K562 (cell line): ENCODE results near the gene ARMH4. TPM values are rescaled to one million over a fixed set of nuclear protein-coding genes. Genes with fewer than 3 reads are reported as not detected.

Source experiments
- POLR2H ChIP-seq: IDR thresholded peaks from 2 replicates; pipeline ENCODE4 v1.6.1; 2016; ENCODE audit warnings: missing genetic modification characterization, low read depth, mild to moderate bottlenecking, control low read depth, missing compliant biosample characterization, moderate library complexity
- SPI1 ChIP-seq: IDR thresholded peaks from 2 replicates; pipeline ENCODE4 v1.6.1; 2011; ENCODE audit warnings: low read depth, low read length, control low read depth, borderline replicate concordance
- ZNF197 ChIP-seq: fragments of 200-800 bp; sonication (Bioruptor generic); IDR thresholded peaks from 2 replicates; pipeline ENCODE4 v1.6.1; 2016; ENCODE audit warnings: low read depth, missing genetic modification characterization, missing compliant biosample characterization
- polyA plus RNA-seq, 8 experiments: library from polyadenylated mRNA; depleted of rRNA in 4 of 8; stranded (reverse) in 5 of 8; unstranded in 3 of 8; fragments of >200 nt; fragmentation: Nextera tagmentation in 2 of 8; fragmentation: Illumina TruSeq in 1 of 8; extraction: Ambion mirVana in 2 of 8; extraction: Trizol in 1 of 8; gene quantifications; 2 replicates each; pipeline versions ENCODE4 v1.2.1 to v1.2.3, GENCODE V29; 2011 to 2014; ENCODE audit warnings: inconsistent platforms in 1 of 8, missing spikeins in 1 of 8
- total RNA-seq, 7 experiments: library from RNA; depleted of rRNA in 6 of 7; stranded (reverse); fragments of >200 nt in 6 of 7; fragmentation: Illumina TruSeq in 2 of 7; extraction: Trizol in 2 of 7; gene quantifications; 2 replicates each; pipeline versions ENCODE4 v1.2.1 to v1.2.3, GENCODE V29; 2011 to 2021; ENCODE audit warnings: low replicate concordance in 1 of 7
- TF ChIP-seq, protein P1 (sequence below): fragments of 450-650 bp; IDR thresholded peaks from 2 replicates; pipeline ENCODE4 v1.6.1; 2016; ENCODE audit warnings: mild to moderate bottlenecking, moderate library complexity

ARMH4 gene
- total and polyA plus RNA-seq, 9 of the 15 experiments (the other 6 are each of a cell fraction or from before 2014, with no cell fraction given): 0.06 to 0.98 (median 0.07) TPM; not detected in 2

DNA sequence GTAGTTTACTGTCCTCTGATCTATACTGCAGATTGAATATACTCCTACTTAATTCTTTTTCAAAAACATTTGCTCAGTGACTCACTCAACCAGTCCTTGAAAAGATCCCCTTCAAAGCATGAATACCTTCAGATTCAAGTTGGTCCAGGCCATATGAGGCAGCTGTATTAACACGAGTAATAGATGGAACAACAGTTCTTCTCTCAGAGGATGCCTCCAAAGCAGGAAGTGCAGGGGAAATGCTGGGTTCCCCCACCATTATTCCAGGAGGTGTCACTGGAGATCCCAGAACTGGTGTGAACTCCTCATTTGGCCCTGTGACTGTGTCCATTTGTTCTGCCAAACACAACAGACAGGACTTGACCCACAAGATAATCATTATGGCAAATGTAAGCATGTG, 20.6 kb downstream of the ARMH4 start (continued):
- TF ChIP-seq, protein P1, sequence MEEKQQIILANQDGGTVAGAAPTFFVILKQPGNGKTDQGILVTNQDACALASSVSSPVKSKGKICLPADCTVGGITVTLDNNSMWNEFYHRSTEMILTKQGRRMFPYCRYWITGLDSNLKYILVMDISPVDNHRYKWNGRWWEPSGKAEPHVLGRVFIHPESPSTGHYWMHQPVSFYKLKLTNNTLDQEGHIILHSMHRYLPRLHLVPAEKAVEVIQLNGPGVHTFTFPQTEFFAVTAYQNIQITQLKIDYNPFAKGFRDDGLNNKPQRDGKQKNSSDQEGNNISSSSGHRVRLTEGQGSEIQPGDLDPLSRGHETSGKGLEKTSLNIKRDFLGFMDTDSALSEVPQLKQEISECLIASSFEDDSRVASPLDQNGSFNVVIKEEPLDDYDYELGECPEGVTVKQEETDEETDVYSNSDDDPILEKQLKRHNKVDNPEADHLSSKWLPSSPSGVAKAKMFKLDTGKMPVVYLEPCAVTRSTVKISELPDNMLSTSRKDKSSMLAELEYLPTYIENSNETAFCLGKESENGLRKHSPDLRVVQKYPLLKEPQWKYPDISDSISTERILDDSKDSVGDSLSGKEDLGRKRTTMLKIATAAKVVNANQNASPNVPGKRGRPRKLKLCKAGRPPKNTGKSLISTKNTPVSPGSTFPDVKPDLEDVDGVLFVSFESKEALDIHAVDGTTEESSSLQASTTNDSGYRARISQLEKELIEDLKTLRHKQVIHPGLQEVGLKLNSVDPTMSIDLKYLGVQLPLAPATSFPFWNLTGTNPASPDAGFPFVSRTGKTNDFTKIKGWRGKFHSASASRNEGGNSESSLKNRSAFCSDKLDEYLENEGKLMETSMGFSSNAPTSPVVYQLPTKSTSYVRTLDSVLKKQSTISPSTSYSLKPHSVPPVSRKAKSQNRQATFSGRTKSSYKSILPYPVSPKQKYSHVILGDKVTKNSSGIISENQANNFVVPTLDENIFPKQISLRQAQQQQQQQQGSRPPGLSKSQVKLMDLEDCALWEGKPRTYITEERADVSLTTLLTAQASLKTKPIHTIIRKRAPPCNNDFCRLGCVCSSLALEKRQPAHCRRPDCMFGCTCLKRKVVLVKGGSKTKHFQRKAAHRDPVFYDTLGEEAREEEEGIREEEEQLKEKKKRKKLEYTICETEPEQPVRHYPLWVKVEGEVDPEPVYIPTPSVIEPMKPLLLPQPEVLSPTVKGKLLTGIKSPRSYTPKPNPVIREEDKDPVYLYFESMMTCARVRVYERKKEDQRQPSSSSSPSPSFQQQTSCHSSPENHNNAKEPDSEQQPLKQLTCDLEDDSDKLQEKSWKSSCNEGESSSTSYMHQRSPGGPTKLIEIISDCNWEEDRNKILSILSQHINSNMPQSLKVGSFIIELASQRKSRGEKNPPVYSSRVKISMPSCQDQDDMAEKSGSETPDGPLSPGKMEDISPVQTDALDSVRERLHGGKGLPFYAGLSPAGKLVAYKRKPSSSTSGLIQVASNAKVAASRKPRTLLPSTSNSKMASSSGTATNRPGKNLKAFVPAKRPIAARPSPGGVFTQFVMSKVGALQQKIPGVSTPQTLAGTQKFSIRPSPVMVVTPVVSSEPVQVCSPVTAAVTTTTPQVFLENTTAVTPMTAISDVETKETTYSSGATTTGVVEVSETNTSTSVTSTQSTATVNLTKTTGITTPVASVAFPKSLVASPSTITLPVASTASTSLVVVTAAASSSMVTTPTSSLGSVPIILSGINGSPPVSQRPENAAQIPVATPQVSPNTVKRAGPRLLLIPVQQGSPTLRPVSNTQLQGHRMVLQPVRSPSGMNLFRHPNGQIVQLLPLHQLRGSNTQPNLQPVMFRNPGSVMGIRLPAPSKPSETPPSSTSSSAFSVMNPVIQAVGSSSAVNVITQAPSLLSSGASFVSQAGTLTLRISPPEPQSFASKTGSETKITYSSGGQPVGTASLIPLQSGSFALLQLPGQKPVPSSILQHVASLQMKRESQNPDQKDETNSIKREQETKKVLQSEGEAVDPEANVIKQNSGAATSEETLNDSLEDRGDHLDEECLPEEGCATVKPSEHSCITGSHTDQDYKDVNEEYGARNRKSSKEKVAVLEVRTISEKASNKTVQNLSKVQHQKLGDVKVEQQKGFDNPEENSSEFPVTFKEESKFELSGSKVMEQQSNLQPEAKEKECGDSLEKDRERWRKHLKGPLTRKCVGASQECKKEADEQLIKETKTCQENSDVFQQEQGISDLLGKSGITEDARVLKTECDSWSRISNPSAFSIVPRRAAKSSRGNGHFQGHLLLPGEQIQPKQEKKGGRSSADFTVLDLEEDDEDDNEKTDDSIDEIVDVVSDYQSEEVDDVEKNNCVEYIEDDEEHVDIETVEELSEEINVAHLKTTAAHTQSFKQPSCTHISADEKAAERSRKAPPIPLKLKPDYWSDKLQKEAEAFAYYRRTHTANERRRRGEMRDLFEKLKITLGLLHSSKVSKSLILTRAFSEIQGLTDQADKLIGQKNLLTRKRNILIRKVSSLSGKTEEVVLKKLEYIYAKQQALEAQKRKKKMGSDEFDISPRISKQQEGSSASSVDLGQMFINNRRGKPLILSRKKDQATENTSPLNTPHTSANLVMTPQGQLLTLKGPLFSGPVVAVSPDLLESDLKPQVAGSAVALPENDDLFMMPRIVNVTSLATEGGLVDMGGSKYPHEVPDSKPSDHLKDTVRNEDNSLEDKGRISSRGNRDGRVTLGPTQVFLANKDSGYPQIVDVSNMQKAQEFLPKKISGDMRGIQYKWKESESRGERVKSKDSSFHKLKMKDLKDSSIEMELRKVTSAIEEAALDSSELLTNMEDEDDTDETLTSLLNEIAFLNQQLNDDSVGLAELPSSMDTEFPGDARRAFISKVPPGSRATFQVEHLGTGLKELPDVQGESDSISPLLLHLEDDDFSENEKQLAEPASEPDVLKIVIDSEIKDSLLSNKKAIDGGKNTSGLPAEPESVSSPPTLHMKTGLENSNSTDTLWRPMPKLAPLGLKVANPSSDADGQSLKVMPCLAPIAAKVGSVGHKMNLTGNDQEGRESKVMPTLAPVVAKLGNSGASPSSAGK: no peak
- TF ChIP-seq POLR2H (tag): no peak
- peak; percentile 57; the same call in 1 of the 2 replicates for TF ChIP-seq SPI1
- TF ChIP-seq ZNF197 (CRISPR knock-in tag): no peak
